ENCODE results near the gene SPECC1L. TPM values are rescaled to one million over a fixed set of nuclear protein-coding genes. Genes with fewer than 3 reads are reported as not detected.
"Not testable (repeated sequence)": the region's sequence is repeated elsewhere in the genome, so short reads cannot be mapped to it uniquely, and the experiment has no call there.

SPECC1L gene
- total RNA-seq, 1 experiment from 2014 or later, result 40.8 TPM

DNA sequence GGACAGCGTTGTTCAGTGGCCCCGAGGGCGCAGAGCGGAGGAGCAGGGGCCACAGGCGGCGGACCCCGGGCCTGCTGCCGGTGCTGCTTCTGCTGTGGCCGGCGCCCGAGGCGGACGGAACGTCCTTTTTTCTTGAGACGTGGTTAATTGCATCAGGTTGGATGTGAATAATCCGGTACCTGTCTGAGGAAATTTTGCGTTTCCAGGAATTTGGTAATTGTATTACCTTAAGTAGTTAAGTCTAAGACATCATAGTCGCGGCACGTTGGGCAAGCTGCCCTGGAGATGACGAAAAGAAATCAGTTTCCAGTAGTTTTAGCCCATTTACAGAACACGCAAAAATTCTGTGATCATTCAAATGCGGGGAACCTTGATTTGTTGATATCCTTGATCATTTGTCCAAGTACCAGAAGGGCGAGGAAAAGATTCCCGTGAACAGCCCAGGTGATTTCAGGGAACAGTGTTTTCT, 789 bp downstream of the SPECC1L start:
- Histone ChIP-seq H2AFZ (ENCODE audit: low read depth, low read length, poor library complexity, severe bottlenecking) (no peak overlapping the region), H4K20me1 (ENCODE audit: insufficient read depth) (no peaks in the 10 kb centered on the region), H3K79me2 (ENCODE audit: insufficient read depth, low read length) (peaks cover 57% of the 10 kb centered on the region), H3K4me1 (ENCODE audit: control insufficient read depth in 1 of 2, insufficient read depth in 2 of 2, low read length in 2 of 2) (peaks cover 19 to 31% of the 10 kb centered on the region in 2 experiments), H3K27ac (ENCODE audit: low read depth, low read length) (peak overlapping the region; percentile 87), H3K27me3 (ENCODE audit: insufficient read depth, low read length) (no peaks in the 10 kb centered on the region), H3K4me3 (replicated peaks in 1 of 2; ENCODE audit: low read depth in 1 of 2, low read length in 2 of 2) (peak overlapping the region; percentile 93 to 97), H3K9ac (ENCODE audit: low read length) (peak overlapping the region; percentile 92), H3K4me2 (ENCODE audit: low read length) (peak overlapping the region; percentile 76), H3K9me2 (ENCODE audit: insufficient read depth) (no peaks in the 10 kb centered on the region), H3K36me3 (ENCODE audit: control insufficient read depth in 1 of 2, insufficient read depth in 2 of 2, low read length in 2 of 2) (no peaks in the 10 kb centered on the region), H3K9me3 (ENCODE audit: control insufficient read depth in 1 of 2, insufficient read depth in 1 of 2, low read depth in 1 of 2, low read length in 2 of 2) (no peaks in the 10 kb centered on the region)
- CTCF ChIA-PET, result no interaction called here
- intact Hi-C loops (cut with micrococcal nuclease), result loop anchor here (5.0 kb wide), 1 partner anchor 256 kb away; no protein-coding TSS in a partner anchor
- TF ChIP-seq, protein P1, sequence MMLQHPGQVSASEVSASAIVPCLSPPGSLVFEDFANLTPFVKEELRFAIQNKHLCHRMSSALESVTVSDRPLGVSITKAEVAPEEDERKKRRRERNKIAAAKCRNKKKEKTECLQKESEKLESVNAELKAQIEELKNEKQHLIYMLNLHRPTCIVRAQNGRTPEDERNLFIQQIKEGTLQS (IDR thresholded peaks at IDR 0.05), result no peak
- no peak for TF ChIP-seq SRF (IDR thresholded peaks at IDR 0.05; ENCODE audit: low read depth)
- no peak for TF ChIP-seq EZH2 (IDR thresholded peaks at IDR 0.05)
- TF ChIP-seq FOSL1 (IDR thresholded peaks at IDR 0.05; ENCODE audit: low read depth), result no peak
- no peak for TF ChIP-seq CEBPB (IDR thresholded peaks at IDR 0.05; ENCODE audit: low read depth)
- TF ChIP-seq SP1 (IDR thresholded peaks at IDR 0.05; ENCODE audit: low read depth), result no peak
- TF ChIP-seq RAD21 (IDR thresholded peaks at IDR 0.05; ENCODE audit: low read depth), result no peak
- TF ChIP-seq TCF7L2 (IDR thresholded peaks at IDR 0.05; ENCODE audit: borderline replicate concordance, extremely low read depth, insufficient read depth, insufficient read length), result no peak
- TF ChIP-seq CBX3 (IDR thresholded peaks at IDR 0.05; ENCODE audit: low read depth), result no peak
- no peak for TF ChIP-seq JUND (IDR thresholded peaks at IDR 0.05)
- no peak for TF ChIP-seq ZNF274 (IDR thresholded peaks at IDR 0.05; ENCODE audit: low read depth, low read length)
- TF ChIP-seq POLR2A (IDR thresholded peaks at IDR 0.05; ENCODE audit: borderline replicate concordance, extremely low read depth, insufficient read depth, insufficient read length), result no peak
- TF ChIP-seq, protein P2, sequence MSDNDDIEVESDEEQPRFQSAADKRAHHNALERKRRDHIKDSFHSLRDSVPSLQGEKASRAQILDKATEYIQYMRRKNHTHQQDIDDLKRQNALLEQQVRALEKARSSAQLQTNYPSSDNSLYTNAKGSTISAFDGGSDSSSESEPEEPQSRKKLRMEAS (IDR thresholded peaks at IDR 0.05), result no peak
- no peak for TF ChIP-seq POLR2AphosphoS5 (IDR thresholded peaks at IDR 0.05; ENCODE audit: low read depth, low read length)
- TF ChIP-seq, protein P3, sequence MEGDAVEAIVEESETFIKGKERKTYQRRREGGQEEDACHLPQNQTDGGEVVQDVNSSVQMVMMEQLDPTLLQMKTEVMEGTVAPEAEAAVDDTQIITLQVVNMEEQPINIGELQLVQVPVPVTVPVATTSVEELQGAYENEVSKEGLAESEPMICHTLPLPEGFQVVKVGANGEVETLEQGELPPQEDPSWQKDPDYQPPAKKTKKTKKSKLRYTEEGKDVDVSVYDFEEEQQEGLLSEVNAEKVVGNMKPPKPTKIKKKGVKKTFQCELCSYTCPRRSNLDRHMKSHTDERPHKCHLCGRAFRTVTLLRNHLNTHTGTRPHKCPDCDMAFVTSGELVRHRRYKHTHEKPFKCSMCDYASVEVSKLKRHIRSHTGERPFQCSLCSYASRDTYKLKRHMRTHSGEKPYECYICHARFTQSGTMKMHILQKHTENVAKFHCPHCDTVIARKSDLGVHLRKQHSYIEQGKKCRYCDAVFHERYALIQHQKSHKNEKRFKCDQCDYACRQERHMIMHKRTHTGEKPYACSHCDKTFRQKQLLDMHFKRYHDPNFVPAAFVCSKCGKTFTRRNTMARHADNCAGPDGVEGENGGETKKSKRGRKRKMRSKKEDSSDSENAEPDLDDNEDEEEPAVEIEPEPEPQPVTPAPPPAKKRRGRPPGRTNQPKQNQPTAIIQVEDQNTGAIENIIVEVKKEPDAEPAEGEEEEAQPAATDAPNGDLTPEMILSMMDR (IDR thresholded peaks at IDR 0.05 in 2 of 3, conservative IDR thresholded peaks at IDR 0.05 in 1 of 3; ENCODE audit: borderline replicate concordance in 1 of 3, insufficient read depth in 1 of 3, low read depth in 2 of 3, low read length in 2 of 3), result no peak
- TF ChIP-seq EGR1 (IDR thresholded peaks at IDR 0.05; ENCODE audit: low read depth), result no peak
- TF ChIP-seq EZH2phosphoT487 (IDR thresholded peaks at IDR 0.05; ENCODE audit: borderline replicate concordance), result no peak
- no peak for TF ChIP-seq SIN3A (IDR thresholded peaks at IDR 0.05; ENCODE audit: low read depth)
- RAD21 ChIA-PET (ENCODE audit: low non-redundant PET in 1 of 2, low total read pairs in 2 of 2, uncharacterized antibody in 2 of 2, unreplicated experiment in 2 of 2), result no interaction called here
- ATAC-seq (no peak), DNase-seq (ENCODE audit: low read depth, low spot score) (no peak)
- BruUV-seq (replicated peaks), result no TSS peak
- POLR2A ChIA-PET, result no interaction called here

DNA sequence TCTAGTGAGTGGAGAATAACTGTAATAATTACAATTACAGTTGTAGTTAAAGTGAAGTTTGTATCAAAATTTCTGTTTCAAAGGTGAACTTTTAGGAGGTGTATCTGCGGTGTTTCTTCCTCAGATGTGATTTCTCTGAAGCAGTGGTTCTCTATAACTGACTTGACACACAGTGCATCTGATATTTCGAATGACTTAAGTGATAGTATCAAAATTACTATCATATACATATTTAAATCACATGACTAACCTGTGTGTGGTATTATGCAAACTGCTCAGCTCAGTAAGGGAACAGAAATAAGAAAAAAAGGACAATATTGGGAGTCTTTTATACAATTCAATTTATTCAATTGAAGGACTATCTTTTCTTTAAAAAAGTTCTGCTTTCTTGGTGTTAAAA, 2.4 kb downstream of the SPECC1L start:
- H4K20me1 ChIP-seq (ENCODE audit: insufficient read depth); CTCF ChIA-PET; H2AFZ ChIP-seq (ENCODE audit: low read depth, low read length, poor library complexity, severe bottlenecking); H3K4me3 ChIP-seq (replicated peaks in 1 of 2; ENCODE audit: low read depth in 1 of 2, low read length in 2 of 2); H3K9ac ChIP-seq (ENCODE audit: low read length); H3K27ac ChIP-seq (ENCODE audit: low read depth, low read length); H3K36me3 ChIP-seq (ENCODE audit: control insufficient read depth in 1 of 2, insufficient read depth in 2 of 2, low read length in 2 of 2); ATAC-seq; H3K9me3 ChIP-seq (ENCODE audit: control insufficient read depth in 1 of 2, insufficient read depth in 1 of 2, low read depth in 1 of 2, low read length in 2 of 2); H3K27me3 ChIP-seq (ENCODE audit: insufficient read depth, low read length); DNase-seq (ENCODE audit: low read depth, low spot score); H3K4me2 ChIP-seq (ENCODE audit: low read length); POLR2A ChIA-PET; BruUV-seq (replicated peaks); H3K9me2 ChIP-seq (ENCODE audit: insufficient read depth); RAD21 ChIA-PET (ENCODE audit: low non-redundant PET in 1 of 2, low total read pairs in 2 of 2, uncharacterized antibody in 2 of 2, unreplicated experiment in 2 of 2): not testable (repeated sequence)
- Histone ChIP-seq H3K79me2 (ENCODE audit: insufficient read depth, low read length) (peaks cover 67% of the 10 kb centered on the region), H3K4me1 (ENCODE audit: control insufficient read depth in 1 of 2, insufficient read depth in 2 of 2, low read length in 2 of 2) (peaks cover 19 to 31% of the 10 kb centered on the region in 2 experiments)
- intact Hi-C loops (cut with micrococcal nuclease), result loop anchor here (5.0 kb wide), 1 partner anchor 254 kb away; no protein-coding TSS in a partner anchor
